Endothelial cell (in vitro differentiated cells): ENCODE results near the gene PTTG1IP2. TPM values are rescaled to one million over a fixed set of nuclear protein-coding genes. Genes with fewer than 3 reads are reported as not detected.

ENCODE experiments used
- DNase-seq: peaks from one replicate; pipeline ENCODE4 v3.0.0; 2021; ENCODE audit warnings: low spot score
- H3K27ac Mint-ChIP-seq: one replicate; pipeline ENCODE4 v1.8.0; 2021; ENCODE audit warnings: mixed read lengths, inconsistent platforms; ENCODE audit not compliant: unreplicated experiment
- H3K27me3 Mint-ChIP-seq: one replicate; pipeline ENCODE4 v1.8.0; 2021; ENCODE audit warnings: mild to moderate bottlenecking, moderate library complexity, mixed read lengths, inconsistent platforms; ENCODE audit not compliant: unreplicated experiment
- H3K36me3 Mint-ChIP-seq: one replicate; pipeline ENCODE4 v1.8.0; 2021; ENCODE audit warnings: mild to moderate bottlenecking, low read depth, mixed read lengths, inconsistent platforms; ENCODE audit not compliant: unreplicated experiment
- H3K4me1 Mint-ChIP-seq: one replicate; pipeline ENCODE4 v1.8.0; 2021; ENCODE audit warnings: mild to moderate bottlenecking, mixed read lengths, inconsistent platforms; ENCODE audit not compliant: unreplicated experiment
- H3K4me3 Mint-ChIP-seq: one replicate; pipeline ENCODE4 v1.8.0; 2021; ENCODE audit warnings: mild to moderate bottlenecking, mixed read lengths, inconsistent platforms; ENCODE audit not compliant: unreplicated experiment
- H3K9me3 Mint-ChIP-seq: one replicate; pipeline ENCODE4 v1.8.0; 2021; ENCODE audit warnings: mixed read lengths, inconsistent platforms; ENCODE audit not compliant: unreplicated experiment
- total RNA-seq: library from RNA; stranded (reverse); fragmentation: NEBNext Ultra II Directional; extraction: Animal tissue kit (Norgen Biotek cat#: 25700); gene quantifications from one replicate; pipeline ENCODE4 v1.2.1, GENCODE V29; 2021; ENCODE audit not compliant: unreplicated experiment
- TF ChIP-seq, protein P1 (sequence below): fragments of 200-600 bp; sonication (generic); IDR thresholded peaks from one replicate; pipeline ENCODE4 v1.5.0; 2021; ENCODE audit warnings: antibody characterized with exemption; ENCODE audit not compliant: unreplicated experiment

Gene PTTG1IP2
- total RNA-seq, 1 donor from 2014 or later = not detected

DNA sequence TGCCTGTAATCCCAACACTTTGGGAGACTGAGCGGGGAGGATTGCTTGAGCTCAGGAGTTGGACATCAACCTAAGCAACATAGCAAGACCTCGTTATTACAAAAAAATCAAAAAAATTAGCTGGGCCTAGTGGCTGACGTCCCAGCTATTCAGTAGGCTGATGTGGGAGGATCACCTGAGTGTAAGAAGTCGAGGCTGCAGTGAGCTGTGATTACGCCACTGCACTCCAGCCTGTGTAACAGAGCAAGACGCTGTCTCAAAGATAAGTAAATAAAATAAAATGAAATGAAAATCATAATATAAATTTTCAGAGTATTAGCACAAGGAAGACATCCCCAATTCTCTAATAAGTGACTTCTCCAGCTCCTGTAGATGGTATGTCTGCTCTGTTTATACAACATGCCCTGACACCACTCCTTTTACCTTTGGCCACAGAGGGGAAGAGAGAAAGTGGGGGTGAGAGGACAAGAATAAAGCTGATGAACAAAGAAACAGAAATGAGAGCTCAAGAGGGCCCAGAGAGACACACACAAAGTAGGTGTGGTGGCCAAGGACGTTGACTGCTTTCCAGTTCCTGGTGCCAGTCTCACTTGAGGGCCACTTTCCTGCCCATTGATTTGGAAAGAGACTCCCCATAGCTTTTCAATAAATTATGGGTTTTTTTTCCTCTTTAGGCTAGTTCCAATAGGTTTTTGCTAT lies 62.9 kb downstream of the PTTG1IP2 start:
- H3K4me1 Mint-ChIP-seq = peaks cover 11% of the 10 kb centered on the region
- H3K27me3 Mint-ChIP-seq = no peaks in the 10 kb centered on the region
- no peak overlapping the region for H3K27ac Mint-ChIP-seq
- no peaks in the 10 kb centered on the region for H3K9me3 Mint-ChIP-seq
- DNase-seq = no peak
- TF ChIP-seq, protein P1, sequence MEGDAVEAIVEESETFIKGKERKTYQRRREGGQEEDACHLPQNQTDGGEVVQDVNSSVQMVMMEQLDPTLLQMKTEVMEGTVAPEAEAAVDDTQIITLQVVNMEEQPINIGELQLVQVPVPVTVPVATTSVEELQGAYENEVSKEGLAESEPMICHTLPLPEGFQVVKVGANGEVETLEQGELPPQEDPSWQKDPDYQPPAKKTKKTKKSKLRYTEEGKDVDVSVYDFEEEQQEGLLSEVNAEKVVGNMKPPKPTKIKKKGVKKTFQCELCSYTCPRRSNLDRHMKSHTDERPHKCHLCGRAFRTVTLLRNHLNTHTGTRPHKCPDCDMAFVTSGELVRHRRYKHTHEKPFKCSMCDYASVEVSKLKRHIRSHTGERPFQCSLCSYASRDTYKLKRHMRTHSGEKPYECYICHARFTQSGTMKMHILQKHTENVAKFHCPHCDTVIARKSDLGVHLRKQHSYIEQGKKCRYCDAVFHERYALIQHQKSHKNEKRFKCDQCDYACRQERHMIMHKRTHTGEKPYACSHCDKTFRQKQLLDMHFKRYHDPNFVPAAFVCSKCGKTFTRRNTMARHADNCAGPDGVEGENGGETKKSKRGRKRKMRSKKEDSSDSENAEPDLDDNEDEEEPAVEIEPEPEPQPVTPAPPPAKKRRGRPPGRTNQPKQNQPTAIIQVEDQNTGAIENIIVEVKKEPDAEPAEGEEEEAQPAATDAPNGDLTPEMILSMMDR = no peak
- no peaks in the 10 kb centered on the region for H3K36me3 Mint-ChIP-seq
- no peak overlapping the region for H3K4me3 Mint-ChIP-seq

DNA sequence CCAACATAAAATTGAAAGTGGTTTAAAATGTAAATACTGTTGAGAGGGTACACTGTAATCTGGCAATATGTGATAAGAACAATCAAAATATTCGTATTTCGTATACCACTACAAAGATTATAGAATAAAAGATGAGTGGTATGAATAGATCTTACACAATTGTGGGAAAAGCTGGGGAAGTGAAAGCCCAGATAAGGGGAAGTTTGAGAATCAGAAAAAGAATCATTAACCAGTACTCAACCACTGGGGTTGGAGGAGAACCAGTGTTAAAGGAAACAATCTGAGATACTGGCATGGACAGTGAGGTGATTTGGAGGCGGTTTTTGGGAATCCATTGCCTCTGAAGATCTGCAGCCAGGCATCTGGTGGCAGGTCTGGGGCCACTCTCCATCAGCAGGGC lies 67.0 kb downstream of the PTTG1IP2 start:
- peaks cover 11% of the 10 kb centered on the region for H3K4me1 Mint-ChIP-seq
- TF ChIP-seq, protein P1 = no peak
- no peaks in the 10 kb centered on the region for H3K36me3 Mint-ChIP-seq
- H3K4me3 Mint-ChIP-seq = no peak overlapping the region
- no peak for DNase-seq
- peaks cover 1% of the 10 kb centered on the region for H3K27me3 Mint-ChIP-seq
- H3K9me3 Mint-ChIP-seq = no peaks in the 10 kb centered on the region
- H3K27ac Mint-ChIP-seq = no peak overlapping the region

DNA sequence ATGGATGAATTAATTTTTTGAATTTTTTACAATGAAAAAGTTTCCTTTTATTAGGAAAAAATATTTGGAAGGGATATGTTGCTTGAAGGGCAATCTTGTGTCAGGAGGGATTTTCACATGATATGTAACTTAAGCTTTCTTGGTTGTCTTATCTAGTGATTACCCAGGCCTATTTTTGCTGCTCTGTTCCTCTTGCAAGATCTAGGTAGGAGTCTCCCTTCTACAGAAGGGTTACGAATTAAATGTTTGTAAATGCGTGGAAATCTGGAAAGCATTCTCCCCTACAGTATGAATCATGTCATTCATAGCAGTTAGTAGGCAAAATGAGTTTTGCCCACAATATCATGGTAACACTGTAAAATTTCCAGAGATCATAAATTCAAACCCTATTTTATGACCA lies 69.0 kb downstream of the PTTG1IP2 start:
- Mint-ChIP-seq H3K9me3 (no peaks in the 10 kb centered on the region), H3K36me3 (no peaks in the 10 kb centered on the region), H3K4me1 (peaks cover 11% of the 10 kb centered on the region), H3K27ac (no peak overlapping the region), H3K27me3 (peaks cover 1% of the 10 kb centered on the region), H3K4me3 (no peak overlapping the region)
- no peak for DNase-seq
- TF ChIP-seq, protein P1 = no peak

DNA sequence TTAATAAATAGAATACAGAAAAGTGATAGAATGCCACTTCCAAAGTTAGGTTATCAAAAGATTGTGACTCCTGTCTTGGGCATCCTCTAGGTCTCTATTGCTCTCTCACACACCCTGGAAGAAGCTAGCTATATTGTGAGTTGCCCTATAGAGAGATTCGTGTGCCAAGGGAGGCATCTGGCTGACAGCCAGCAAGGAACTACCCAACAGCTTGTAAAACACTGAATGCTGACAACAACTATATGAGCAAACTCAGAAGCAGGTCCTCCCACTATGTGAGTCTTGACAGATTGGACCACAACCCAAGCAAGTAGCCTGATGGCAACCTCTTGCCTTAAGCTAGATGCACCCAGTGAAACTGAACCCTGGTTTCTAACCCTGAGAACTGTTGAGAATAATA lies 71.0 kb downstream of the PTTG1IP2 start:
- Mint-ChIP-seq H3K27ac (no peak overlapping the region), H3K36me3 (no peaks in the 10 kb centered on the region), H3K4me1 (peaks cover 5% of the 10 kb centered on the region), H3K27me3 (peaks cover 1% of the 10 kb centered on the region), H3K9me3 (no peaks in the 10 kb centered on the region), H3K4me3 (no peak overlapping the region)
- no peak for DNase-seq
- TF ChIP-seq, protein P1 = no peak

DNA sequence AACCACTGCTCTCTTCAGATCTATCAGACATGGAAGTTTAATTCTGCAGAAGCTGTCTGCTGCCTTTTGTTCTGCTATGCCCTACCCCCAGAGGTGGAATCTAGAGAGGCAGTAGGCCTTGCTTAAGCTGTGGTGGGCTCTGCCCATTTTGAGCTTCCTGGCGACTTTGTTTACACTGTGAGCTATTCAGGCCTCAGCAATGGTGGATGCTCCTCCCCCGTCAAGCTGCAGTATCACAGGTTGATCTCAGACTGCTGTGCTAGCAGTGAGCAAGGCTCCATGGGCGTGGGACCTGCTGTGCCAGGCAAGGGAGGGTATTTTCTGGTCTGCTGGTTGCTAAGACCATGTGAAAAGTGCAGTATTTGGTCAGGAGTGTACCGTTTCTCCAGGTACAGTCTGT lies 81.6 kb downstream of the PTTG1IP2 start:
- H3K36me3 Mint-ChIP-seq = no peaks in the 10 kb centered on the region
- TF ChIP-seq, protein P1 = no peak
- no peaks in the 10 kb centered on the region for H3K9me3 Mint-ChIP-seq
- H3K4me1 Mint-ChIP-seq = no peaks in the 10 kb centered on the region
- no peak for DNase-seq
- H3K27ac Mint-ChIP-seq = no peak overlapping the region
- H3K4me3 Mint-ChIP-seq = no peak overlapping the region
- H3K27me3 Mint-ChIP-seq = peaks cover 3% of the 10 kb centered on the region
